HFFc6 (cell line): ENCODE measurements around the gene KCNA5. TPM values are rescaled to one million over a fixed set of nuclear protein-coding genes. Genes with fewer than 3 reads are reported as not detected.

Experiments used
- DNase-seq: peaks from one replicate; pipeline ENCODE4 v3.0.0-alpha.2; 2018
- H3K27ac Mint-ChIP-seq: 2 replicates; pipeline ENCODE4 v1.8.0; 2020; ENCODE audit warnings: mild to moderate bottlenecking, mixed read lengths
- H3K27me3 Mint-ChIP-seq: 2 replicates; pipeline ENCODE4 v1.8.0; 2021; ENCODE audit warnings: mild to moderate bottlenecking, moderate library complexity, mixed read lengths; ENCODE audit not compliant: insufficient read depth
- H3K36me3 Mint-ChIP-seq: 2 replicates; pipeline ENCODE4 v1.8.0; 2021; ENCODE audit warnings: low read depth, mixed read lengths
- H3K4me1 Mint-ChIP-seq: 2 replicates; pipeline ENCODE4 v1.8.0; 2020; ENCODE audit warnings: low read depth, mixed read lengths
- H3K4me3 Mint-ChIP-seq: 2 replicates; pipeline ENCODE4 v1.8.0; 2020; ENCODE audit warnings: mild to moderate bottlenecking, moderate library complexity, mixed read lengths
- H3K9me3 Mint-ChIP-seq: 2 replicates; pipeline ENCODE4 v1.8.0; 2020; ENCODE audit warnings: mild to moderate bottlenecking, mixed read lengths
- CTCF ChIP-seq: fragments of 200-600 bp; sonication (generic); IDR thresholded peaks from 2 replicates; pipeline ENCODE4 v1.5.0; 2021; ENCODE audit warnings: antibody characterized with exemption, mild to moderate bottlenecking
- total RNA-seq, 6 experiments: library from RNA; stranded (reverse); fragmentation: NEBNext Ultra II Directional; extraction: Animal tissue kit (Norgen Biotek cat#: 25700); gene quantifications; 2 replicates in 1 of 6; 3 replicates in 5 of 6; pipeline ENCODE4 v1.2.3, GENCODE V29; 2021

KCNA5 gene
- total RNA-seq, 6 experiments from 2014 or later = not detected

- DNase-seq = no peak
- Mint-ChIP-seq H3K27ac (no peak overlapping the region), H3K27me3 (peaks cover 33% of the 10 kb centered on the region), H3K4me3 (no peak overlapping the region), H3K9me3 (no peaks in the 10 kb centered on the region), H3K4me1 (no peaks in the 10 kb centered on the region), H3K36me3 (0 out of 2 replicates have a peak, but pooled peaks cover 5% of the 10 kb centered on the region)
- no peak for TF ChIP-seq CTCF
Measured at GRCh38 chr12:5047729-5048128, 4.0 kb downstream of the KCNA5 start.

DNA sequence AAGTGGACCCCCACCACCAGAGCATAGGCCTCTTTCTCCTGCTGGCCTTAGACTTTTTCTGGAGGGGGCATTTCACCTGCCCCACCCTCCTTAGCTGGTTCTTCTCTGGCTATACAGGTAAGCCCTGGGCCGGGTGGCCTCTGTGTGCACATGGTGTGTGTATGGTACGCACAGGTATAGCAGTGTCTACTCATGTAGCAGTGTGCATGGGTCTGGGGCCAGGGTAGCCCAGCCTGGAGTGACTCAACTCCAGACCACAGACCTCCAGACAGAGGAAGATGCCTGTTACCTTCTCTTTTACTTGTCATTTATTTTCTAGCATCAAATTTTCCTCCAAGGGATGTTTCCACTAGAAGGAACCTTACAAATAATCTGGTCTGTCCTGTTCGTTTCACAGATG lies 6.9 kb downstream of the KCNA5 start:
- H3K4me1 Mint-ChIP-seq = no peaks in the 10 kb centered on the region
- H3K4me3 Mint-ChIP-seq = no peak overlapping the region
- H3K27ac Mint-ChIP-seq = no peak overlapping the region
- no peak for TF ChIP-seq CTCF
- no peaks in the 10 kb centered on the region for H3K9me3 Mint-ChIP-seq
- 0 out of 2 replicates have a peak, but pooled peaks cover under 1% of the 10 kb centered on the region for H3K36me3 Mint-ChIP-seq
- DNase-seq = no peak
- H3K27me3 Mint-ChIP-seq = peaks cover 29% of the 10 kb centered on the region

- no peak for DNase-seq
- H3K27ac Mint-ChIP-seq = no peak overlapping the region
- no peak for TF ChIP-seq CTCF
- H3K4me3 Mint-ChIP-seq = no peak overlapping the region
- H3K4me1 Mint-ChIP-seq = no peaks in the 10 kb centered on the region
- H3K9me3 Mint-ChIP-seq = no peaks in the 10 kb centered on the region
- H3K36me3 Mint-ChIP-seq = no peaks in the 10 kb centered on the region
- H3K27me3 Mint-ChIP-seq = peaks cover 28% of the 10 kb centered on the region
Measured at GRCh38 chr12:5051334-5051733, 7.7 kb downstream of the KCNA5 start.

DNA sequence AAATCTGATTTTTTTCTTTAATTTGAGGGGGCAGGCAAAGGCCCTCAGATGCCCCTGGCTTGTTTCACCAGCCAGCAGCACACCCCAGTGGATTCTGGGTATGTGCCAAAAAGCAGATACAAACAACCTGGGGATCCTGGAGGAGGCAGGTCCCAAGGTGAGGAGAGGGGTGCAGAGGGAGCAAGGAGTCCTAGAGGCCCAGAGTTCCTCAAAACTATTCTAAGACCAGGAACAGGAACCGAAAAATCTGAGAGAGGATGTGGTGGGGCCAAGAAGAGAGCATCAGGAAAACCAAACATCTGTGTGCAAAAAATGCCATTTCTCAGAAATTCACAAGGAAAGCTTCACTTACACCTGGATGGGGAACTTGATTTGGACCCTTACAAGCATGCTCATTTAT lies 8.2 kb downstream of the KCNA5 start:
- TF ChIP-seq CTCF = no peak
- H3K4me1 Mint-ChIP-seq = no peaks in the 10 kb centered on the region
- no peak overlapping the region for H3K4me3 Mint-ChIP-seq
- peaks cover 25% of the 10 kb centered on the region for H3K27me3 Mint-ChIP-seq
- no peaks in the 10 kb centered on the region for H3K36me3 Mint-ChIP-seq
- H3K9me3 Mint-ChIP-seq = no peaks in the 10 kb centered on the region
- DNase-seq = no peak
- H3K27ac Mint-ChIP-seq = no peak overlapping the region

- peaks cover 24% of the 10 kb centered on the region for H3K27me3 Mint-ChIP-seq
- TF ChIP-seq CTCF = no peak
- no peak for DNase-seq
- H3K9me3 Mint-ChIP-seq = no peaks in the 10 kb centered on the region
- no peak overlapping the region for H3K4me3 Mint-ChIP-seq
- H3K36me3 Mint-ChIP-seq = no peaks in the 10 kb centered on the region
- H3K27ac Mint-ChIP-seq = no peak overlapping the region
- no peaks in the 10 kb centered on the region for H3K4me1 Mint-ChIP-seq
Measured at GRCh38 chr12:5052348-5052747, 8.7 kb downstream of the KCNA5 start.

DNA sequence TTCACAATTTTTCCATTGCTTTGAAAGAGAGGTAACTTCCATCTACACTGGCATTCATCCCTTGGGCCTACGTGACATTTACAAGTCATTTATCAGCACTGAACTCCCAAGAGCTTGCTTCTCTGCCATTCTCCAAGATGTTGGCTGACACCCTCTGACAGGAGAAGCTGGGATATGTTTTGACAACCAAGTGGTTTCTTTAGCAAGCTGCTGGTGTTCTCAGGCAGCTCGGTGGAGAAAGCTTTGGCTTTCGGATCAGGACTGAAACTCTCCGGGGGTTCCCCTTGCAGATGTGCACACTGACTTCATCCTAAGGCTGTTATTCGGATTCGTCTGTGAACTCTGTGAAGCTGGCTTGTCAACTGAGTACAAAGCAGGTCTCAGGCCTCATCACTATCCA lies 15.7 kb downstream of the KCNA5 start:
- H3K4me1 Mint-ChIP-seq = no peaks in the 10 kb centered on the region
- H3K36me3 Mint-ChIP-seq = no peaks in the 10 kb centered on the region
- no peak for TF ChIP-seq CTCF
- no peak for DNase-seq
- H3K9me3 Mint-ChIP-seq = no peaks in the 10 kb centered on the region
- H3K27ac Mint-ChIP-seq = no peak overlapping the region
- H3K27me3 Mint-ChIP-seq = peaks cover 32% of the 10 kb centered on the region
- no peak overlapping the region for H3K4me3 Mint-ChIP-seq
